Gastroesophageal sphincter (tissue), 4 donors: ENCODE measurements around the gene MCOLN2. TPM values are rescaled to one million over a fixed set of nuclear protein-coding genes. Genes with fewer than 3 reads are reported as not detected.

Experiments used
- ATAC-seq: fragments of 150-250 bp; one replicate; pipeline ENCODE4 v1.9.1; 2016; ENCODE audit warnings: mild to moderate bottlenecking, moderate library complexity
- H3K27ac ChIP-seq, 4 donors: fragments of 200-600 bp; sonication (generic) in 3 of 4; 1 replicate in 3 of 4; 2 replicates in 1 of 4; pipeline ENCODE4 v1.5.1; 2016 to 2019
- H3K27me3 ChIP-seq: fragments of 200-600 bp; sonication (generic); one replicate; pipeline ENCODE4 v1.5.1; 2019
- H3K36me3 ChIP-seq, 2 donors: fragments of 200-600 bp; sonication (generic); one replicate each; pipeline ENCODE4 v1.5.1; 2019; ENCODE audit warnings: control low read depth in 1 of 2
- H3K4me1 ChIP-seq, 3 donors: fragments of 200-600 bp; sonication (generic); 1 replicate in 2 of 3; 2 replicates in 1 of 3; pipeline ENCODE4 v1.5.1; 2016 to 2019; ENCODE audit warnings: control low read depth in 2 of 3
- H3K4me3 ChIP-seq, 2 donors: fragments of 200-600 bp; sonication (generic); one replicate each; pipeline ENCODE4 v1.5.1; 2019; ENCODE audit warnings: mild to moderate bottlenecking in 1 of 2, moderate library complexity in 1 of 2
- H3K9me3 ChIP-seq, 3 donors: fragments of 200-600 bp; sonication (generic); one replicate each; pipeline ENCODE4 v1.5.1; 2017 to 2019; ENCODE audit warnings: control low read depth in 2 of 3
- EP300 ChIP-seq: sonication (generic); formaldehyde crosslinking; IDR thresholded peaks from one replicate; pipeline ENCODE4 v1.6.1; 2017; ENCODE audit warnings: antibody characterized with exemption, mild to moderate bottlenecking
- POLR2A ChIP-seq, 2 donors: fragments of 450-650 bp; IDR thresholded peaks; one replicate each; pipeline ENCODE4 v1.6.1; 2017; ENCODE audit warnings: antibody characterized with exemption in 2 of 2, mild to moderate bottlenecking in 2 of 2, moderate library complexity in 1 of 2
- POLR2AphosphoS5 ChIP-seq: sonication (generic); formaldehyde crosslinking; IDR thresholded peaks from one replicate; pipeline ENCODE4 v1.6.1; 2017; ENCODE audit warnings: antibody characterized with exemption
- WGBS, 2 donors: methylation state at CpG; one replicate each; pipeline ENCODE4 v1.1.5; 2018; ENCODE audit warnings: low coverage in 1 of 2; 5-methylcytosine and 5-hydroxymethylcytosine counted together
- total RNA-seq, 4 donors: library from RNA; depleted of rRNA; stranded (reverse); fragments of >200 nt; gene quantifications; one replicate each; pipeline ENCODE4 v1.1.0, GENCODE V29; 2016
- TF ChIP-seq, protein P1 (sequence below), 4 experiments: fragments of 200-600 bp in 2 of 4; fragments of 450-650 bp in 2 of 4; sonication (generic) in 1 of 4; IDR thresholded peaks; one replicate each; pipeline ENCODE4 v1.5.1; 2017 to 2019; ENCODE audit warnings: antibody characterized with exemption in 4 of 4, mild to moderate bottlenecking in 2 of 4, moderate library complexity in 2 of 4

MCOLN2 gene
- total RNA-seq, 4 donors from 2014 or later: 0.19 to 1.9 (median 0.69) TPM

DNA sequence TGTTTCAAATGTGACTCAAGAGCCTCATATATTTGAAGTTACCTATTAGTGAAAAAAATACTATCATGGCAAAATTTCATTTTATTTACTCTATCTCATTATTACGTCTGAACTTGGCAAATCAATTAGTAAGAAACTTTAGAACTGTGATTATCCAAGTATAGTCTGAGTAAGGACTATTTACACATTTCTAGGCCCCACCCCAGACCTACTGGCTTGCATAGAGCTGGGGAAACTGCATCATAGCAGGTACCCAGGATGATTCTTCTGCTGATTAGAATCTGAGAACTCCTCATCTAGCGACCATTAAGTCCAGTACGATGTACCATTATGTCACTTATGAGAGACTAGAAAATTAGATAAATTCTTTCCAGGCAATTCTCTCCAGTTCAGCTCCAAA, 31.2 kb upstream of the MCOLN2 start:
- Histone ChIP-seq H3K4me1 (no peaks in the 10 kb centered on the region), H3K4me3 (no peak overlapping the region), H3K9me3 (no peaks in the 10 kb centered on the region), H3K27me3 (no peaks in the 10 kb centered on the region), H3K27ac (no peak overlapping the region), H3K36me3 (no peaks in the 10 kb centered on the region)
- no peak for ATAC-seq
- 74 to 83% methylated on average over 3 of the region's 3 CpGs for WGBS, 2 donors
- TF ChIP-seq POLR2A (IDR thresholded peaks at IDR 0.05) (no peak), POLR2AphosphoS5 (no peak), EP300 (no peak)
- TF ChIP-seq, protein P1, sequence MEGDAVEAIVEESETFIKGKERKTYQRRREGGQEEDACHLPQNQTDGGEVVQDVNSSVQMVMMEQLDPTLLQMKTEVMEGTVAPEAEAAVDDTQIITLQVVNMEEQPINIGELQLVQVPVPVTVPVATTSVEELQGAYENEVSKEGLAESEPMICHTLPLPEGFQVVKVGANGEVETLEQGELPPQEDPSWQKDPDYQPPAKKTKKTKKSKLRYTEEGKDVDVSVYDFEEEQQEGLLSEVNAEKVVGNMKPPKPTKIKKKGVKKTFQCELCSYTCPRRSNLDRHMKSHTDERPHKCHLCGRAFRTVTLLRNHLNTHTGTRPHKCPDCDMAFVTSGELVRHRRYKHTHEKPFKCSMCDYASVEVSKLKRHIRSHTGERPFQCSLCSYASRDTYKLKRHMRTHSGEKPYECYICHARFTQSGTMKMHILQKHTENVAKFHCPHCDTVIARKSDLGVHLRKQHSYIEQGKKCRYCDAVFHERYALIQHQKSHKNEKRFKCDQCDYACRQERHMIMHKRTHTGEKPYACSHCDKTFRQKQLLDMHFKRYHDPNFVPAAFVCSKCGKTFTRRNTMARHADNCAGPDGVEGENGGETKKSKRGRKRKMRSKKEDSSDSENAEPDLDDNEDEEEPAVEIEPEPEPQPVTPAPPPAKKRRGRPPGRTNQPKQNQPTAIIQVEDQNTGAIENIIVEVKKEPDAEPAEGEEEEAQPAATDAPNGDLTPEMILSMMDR (IDR thresholded peaks at IDR 0.05): no peak

DNA sequence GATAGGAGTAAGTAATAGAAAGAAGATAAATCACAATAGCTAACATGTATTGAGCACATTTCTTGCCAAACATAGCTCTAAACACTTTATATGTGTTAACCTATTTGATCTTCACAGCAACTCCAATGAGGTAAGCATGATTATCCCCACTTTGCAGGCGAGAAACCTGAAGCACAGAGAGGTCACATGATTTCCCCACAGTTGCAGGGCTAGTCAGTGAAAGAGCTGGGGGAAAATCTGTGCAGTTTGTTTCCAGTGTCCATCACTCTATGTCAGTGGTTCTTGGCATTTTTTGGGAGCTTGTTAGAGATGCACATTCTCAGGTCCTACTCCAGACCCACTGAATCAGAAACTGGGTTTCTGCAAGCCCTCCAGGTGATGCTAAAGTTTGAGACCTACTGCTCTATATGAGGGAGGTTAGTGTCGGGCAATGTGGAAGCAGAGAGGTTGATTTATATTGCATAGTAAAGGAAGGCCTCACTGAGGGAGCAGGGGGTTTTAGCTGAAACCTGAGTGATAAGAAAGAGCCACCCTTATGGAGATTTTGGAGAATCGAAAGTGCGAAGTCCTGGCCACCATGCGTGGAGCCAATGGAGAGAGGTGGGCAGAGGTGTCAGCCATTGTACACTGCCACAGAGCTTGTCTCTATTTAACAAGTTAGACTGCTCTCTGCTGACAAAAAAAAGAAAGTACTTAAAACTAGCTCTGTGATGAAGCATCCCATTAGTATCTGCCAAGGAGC, 30.5 kb upstream of the MCOLN2 start:
- Histone ChIP-seq H3K4me1 (no peaks in the 10 kb centered on the region), H3K9me3 (no peaks in the 10 kb centered on the region), H3K4me3 (no peak overlapping the region), H3K36me3 (no peaks in the 10 kb centered on the region), H3K27me3 (no peaks in the 10 kb centered on the region), H3K27ac (no peak overlapping the region)
- no peak for ATAC-seq
- no peak for TF ChIP-seq EP300
- TF ChIP-seq POLR2AphosphoS5: no peak
- TF ChIP-seq, protein P1 (IDR thresholded peaks at IDR 0.05): peak in 1 of 4 experiments; percentile 4
- no peak for TF ChIP-seq POLR2A (IDR thresholded peaks at IDR 0.05)
- 65 to 86% methylated on average over 4 to 5 of the region's 5 CpGs for WGBS, 2 donors

DNA sequence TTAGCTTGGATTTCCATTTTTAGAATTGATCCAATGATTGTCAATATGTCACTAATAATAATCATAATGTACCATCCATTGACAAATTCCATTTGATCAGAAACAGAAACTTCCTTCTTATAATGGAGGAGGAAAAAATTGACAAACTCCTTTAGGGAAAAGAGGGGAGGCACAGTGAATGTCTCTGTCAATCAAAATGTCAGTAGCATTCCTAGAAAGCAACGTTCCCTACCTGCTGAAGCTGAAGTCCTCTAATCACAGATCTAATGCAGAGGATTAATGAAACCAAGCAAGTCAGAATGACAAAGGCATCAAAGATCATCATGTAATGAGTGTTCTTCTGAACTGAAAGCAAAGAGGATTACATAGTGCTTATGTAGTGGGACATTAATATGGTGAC, 29.0 kb upstream of the MCOLN2 start:
- Histone ChIP-seq H3K27ac (no peak overlapping the region), H3K27me3 (no peaks in the 10 kb centered on the region), H3K4me1 (no peaks in the 10 kb centered on the region), H3K9me3 (no peaks in the 10 kb centered on the region), H3K36me3 (no peaks in the 10 kb centered on the region), H3K4me3 (no peak overlapping the region)
- 36 to 58% methylated on average over 1 of the region's 1 CpG for WGBS, 2 donors
- TF ChIP-seq EP300 (no peak), POLR2A (IDR thresholded peaks at IDR 0.05) (no peak), POLR2AphosphoS5 (no peak)
- TF ChIP-seq, protein P1 (IDR thresholded peaks at IDR 0.05): no peak
- ATAC-seq: no peak

DNA sequence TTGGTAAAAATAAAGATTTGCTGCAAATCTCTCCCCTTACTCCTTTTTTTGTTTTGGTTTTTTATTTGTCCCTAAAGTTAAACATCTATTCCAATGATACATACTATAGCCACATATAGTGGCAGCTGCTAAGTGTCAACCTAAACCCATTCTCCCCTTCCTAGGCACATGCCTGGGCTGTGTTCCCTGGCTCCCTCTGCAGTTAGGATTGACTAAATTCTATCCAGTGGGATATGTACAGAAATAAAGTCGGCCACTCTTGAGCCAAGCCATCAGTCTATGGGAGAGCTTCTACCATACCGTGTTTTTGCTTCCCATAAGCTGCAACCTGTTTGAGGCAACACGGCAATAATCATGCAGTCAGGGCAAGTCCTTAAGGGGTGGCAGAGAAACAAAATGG, 27.8 kb upstream of the MCOLN2 start:
- H3K4me1 ChIP-seq: no peaks in the 10 kb centered on the region
- no peaks in the 10 kb centered on the region for H3K36me3 ChIP-seq
- no peak overlapping the region for H3K27ac ChIP-seq
- no peaks in the 10 kb centered on the region for H3K9me3 ChIP-seq
- TF ChIP-seq EP300 (no peak), POLR2AphosphoS5 (no peak), POLR2A (IDR thresholded peaks at IDR 0.05) (no peak)
- TF ChIP-seq, protein P1 (IDR thresholded peaks at IDR 0.05): no peak
- no peak for ATAC-seq
- no peaks in the 10 kb centered on the region for H3K27me3 ChIP-seq
- no peak overlapping the region for H3K4me3 ChIP-seq
- 76 to 100% methylated on average over 1 to 2 of the region's 3 CpGs for WGBS, 2 donors

DNA sequence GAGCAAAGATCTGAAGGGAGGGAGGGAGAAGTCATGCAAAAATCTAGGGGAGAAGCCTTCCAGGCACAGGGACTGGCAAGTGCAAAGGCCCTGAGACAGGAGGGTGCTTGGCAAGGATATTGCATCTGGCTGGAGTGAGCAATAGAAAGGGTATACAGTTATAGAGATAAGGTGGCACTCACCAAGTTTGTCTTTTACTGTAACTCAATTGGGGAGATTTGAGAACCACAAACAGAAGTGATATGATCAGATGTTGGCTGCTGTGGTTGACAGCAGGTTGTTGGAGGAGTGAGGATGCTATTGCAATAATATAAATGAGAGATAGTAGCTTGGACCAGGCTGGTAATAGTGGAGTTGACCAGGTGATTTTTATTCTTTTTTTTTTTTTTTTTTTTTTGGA, 25.8 kb upstream of the MCOLN2 start:
- no peak for ATAC-seq
- Histone ChIP-seq H3K9me3 (no peaks in the 10 kb centered on the region), H3K36me3 (no peaks in the 10 kb centered on the region), H3K27ac (no peak overlapping the region), H3K4me3 (no peak overlapping the region), H3K4me1 (no peaks in the 10 kb centered on the region), H3K27me3 (no peaks in the 10 kb centered on the region)
- TF ChIP-seq, protein P1 (IDR thresholded peaks at IDR 0.05): no peak
- TF ChIP-seq POLR2A (IDR thresholded peaks at IDR 0.05): no peak
- no peak for TF ChIP-seq POLR2AphosphoS5
- TF ChIP-seq EP300: no peak
